ENCODE results near the gene ADD3. TPM values are rescaled to one million over a fixed set of nuclear protein-coding genes. Genes with fewer than 3 reads are reported as not detected.

Gene ADD3
- total RNA-seq, 1 donor from 2014 or later = 128 TPM

- H3K9me3 Mint-ChIP-seq (ENCODE audit: unreplicated experiment) = peaks cover 5% of the 10 kb centered on the region
- no peaks in the 10 kb centered on the region for H3K36me3 Mint-ChIP-seq (ENCODE audit: unreplicated experiment)
- H3K4me1 Mint-ChIP-seq (ENCODE audit: unreplicated experiment) = peaks cover 41% of the 10 kb centered on the region
- H3K27ac Mint-ChIP-seq (ENCODE audit: unreplicated experiment) = no peak overlapping the region
- DNase-seq (ENCODE audit: extremely low spot score, unreplicated experiment) = no peak
- no peak overlapping the region for H3K4me3 Mint-ChIP-seq (ENCODE audit: unreplicated experiment)
- no peak for TF ChIP-seq CTCF (IDR thresholded peaks at IDR 0.05)
- H3K27me3 Mint-ChIP-seq (ENCODE audit: unreplicated experiment) = no peaks in the 10 kb centered on the region
These were observed 34.4 kb upstream of the ADD3 start for GRCh38 chr10:109973326-109973829.

- DNase-seq (ENCODE audit: extremely low spot score, unreplicated experiment) = no peak
- H3K4me3 Mint-ChIP-seq (ENCODE audit: unreplicated experiment) = no peak overlapping the region
- H3K4me1 Mint-ChIP-seq (ENCODE audit: unreplicated experiment) = peaks cover 42% of the 10 kb centered on the region
- TF ChIP-seq CTCF (IDR thresholded peaks at IDR 0.05) = no peak
- H3K9me3 Mint-ChIP-seq (ENCODE audit: unreplicated experiment) = peaks cover 5% of the 10 kb centered on the region
- H3K36me3 Mint-ChIP-seq (ENCODE audit: unreplicated experiment) = no peaks in the 10 kb centered on the region
- H3K27me3 Mint-ChIP-seq (ENCODE audit: unreplicated experiment) = no peaks in the 10 kb centered on the region
- no peak overlapping the region for H3K27ac Mint-ChIP-seq (ENCODE audit: unreplicated experiment)
These were observed 33.1 kb upstream of the ADD3 start for GRCh38 chr10:109974504-109975191.

- no peaks in the 10 kb centered on the region for H3K27me3 Mint-ChIP-seq (ENCODE audit: unreplicated experiment)
- peaks cover 5% of the 10 kb centered on the region for H3K9me3 Mint-ChIP-seq (ENCODE audit: unreplicated experiment)
- TF ChIP-seq CTCF (IDR thresholded peaks at IDR 0.05) = no peak
- peaks cover 42% of the 10 kb centered on the region for H3K4me1 Mint-ChIP-seq (ENCODE audit: unreplicated experiment)
- DNase-seq (ENCODE audit: extremely low spot score, unreplicated experiment) = no peak
- no peak overlapping the region for H3K27ac Mint-ChIP-seq (ENCODE audit: unreplicated experiment)
- no peaks in the 10 kb centered on the region for H3K36me3 Mint-ChIP-seq (ENCODE audit: unreplicated experiment)
- no peak overlapping the region for H3K4me3 Mint-ChIP-seq (ENCODE audit: unreplicated experiment)
These were observed 32.3 kb upstream of the ADD3 start for GRCh38 chr10:109975244-109976190.

GRCh38 chr10:109976681-109977080 lies 31.1 kb upstream of the ADD3 start:
- no peaks in the 10 kb centered on the region for H3K36me3 Mint-ChIP-seq (ENCODE audit: unreplicated experiment)
- TF ChIP-seq CTCF (IDR thresholded peaks at IDR 0.05) = no peak

GRCh38 chr10:109977382-109977806 lies 30.4 kb upstream of the ADD3 start:
- Mint-ChIP-seq H3K9me3 (ENCODE audit: unreplicated experiment) (peaks cover 5% of the 10 kb centered on the region), H3K36me3 (ENCODE audit: unreplicated experiment) (no peaks in the 10 kb centered on the region), H3K4me3 (ENCODE audit: unreplicated experiment) (peak overlapping the region; percentile 43), H3K4me1 (ENCODE audit: unreplicated experiment) (peaks cover 52% of the 10 kb centered on the region), H3K27me3 (ENCODE audit: unreplicated experiment) (no peaks in the 10 kb centered on the region), H3K27ac (ENCODE audit: unreplicated experiment) (peak overlapping the region; percentile 83)
- DNase-seq (ENCODE audit: extremely low spot score, unreplicated experiment) = no peak
- no peak for TF ChIP-seq CTCF (IDR thresholded peaks at IDR 0.05)

More at GRCh38 chr10:109976681-109977080, 31.1 kb upstream of the ADD3 start:
- H3K27ac Mint-ChIP-seq (ENCODE audit: unreplicated experiment) = peak overlapping the region; percentile 83
- DNase-seq (ENCODE audit: extremely low spot score, unreplicated experiment) = no peak
- no peak overlapping the region for H3K4me3 Mint-ChIP-seq (ENCODE audit: unreplicated experiment)
- no peaks in the 10 kb centered on the region for H3K27me3 Mint-ChIP-seq (ENCODE audit: unreplicated experiment)
- peaks cover 5% of the 10 kb centered on the region for H3K9me3 Mint-ChIP-seq (ENCODE audit: unreplicated experiment)
- peaks cover 44% of the 10 kb centered on the region for H3K4me1 Mint-ChIP-seq (ENCODE audit: unreplicated experiment)

Data from osteocyte (in vitro differentiated cells).